Stimulated activated CD4-positive, alpha-beta T cell treated with anti-CD3 and anti-CD28 coated beads, TNF-alpha, amount 100 ng/mL, for 48 hours (primary cell): ENCODE results near the gene HNRNPA1L2.
"Not testable (repeated sequence)": the region's sequence is repeated elsewhere in the genome, so short reads cannot be mapped to it uniquely, and the experiment has no call there.

Experiments used
- DNase-seq, 3 donors: peaks; one replicate each; pipeline ENCODE4 v3.0.0-alpha.2; 2020; ENCODE audit warnings: low read depth in 3 of 3

The HNRNPA1L2 gene

GRCh38 chr13:52646967-52647366 is 4.7 kb downstream of the HNRNPA1L2 start:
- DNase-seq = no peak

GRCh38 chr13:52650731-52651130 is 8.5 kb downstream of the HNRNPA1L2 start:
- DNase-seq = no peak

- DNase-seq = no peak
Measured at GRCh38 chr13:52651897-52652195, 9.6 kb downstream of the HNRNPA1L2 start.

GRCh38 chr13:52652196-52652979 is 10.2 kb downstream of the HNRNPA1L2 start, which contains the start of gene SUGT1:
SUGT1 (plus strand) TSS chr13:52652836; CDS start chr13:52652921, 85 bp downstream.
- peak; percentile 86 to 93 (median 90) for DNase-seq

- DNase-seq = peak in 1 of 3 donors; percentile 16
Measured at GRCh38 chr13:52652980-52653303, 10.7 kb downstream of the HNRNPA1L2 start.

- no peak for DNase-seq
Measured at GRCh38 chr13:52659340-52659739, 17.1 kb downstream of the HNRNPA1L2 start.

GRCh38 chr13:52664272-52664671 is 22.0 kb downstream of the HNRNPA1L2 start:
- no peak for DNase-seq

- no peak for DNase-seq
Measured at GRCh38 chr13:52665325-52665724, 23.1 kb downstream of the HNRNPA1L2 start.

- DNase-seq = no peak
Measured at GRCh38 chr13:52669677-52670076, 27.4 kb downstream of the HNRNPA1L2 start.

- DNase-seq = no peak
Measured at GRCh38 chr13:52670726-52671125, 28.5 kb downstream of the HNRNPA1L2 start.

GRCh38 chr13:52673465-52673864 is 31.2 kb downstream of the HNRNPA1L2 start:
- no peak for DNase-seq

GRCh38 chr13:52677823-52678222 is 35.6 kb downstream of the HNRNPA1L2 start:
- no peak for DNase-seq

- not testable (repeated sequence) for DNase-seq
Measured at GRCh38 chr13:52685806-52686205, 43.6 kb downstream of the HNRNPA1L2 start.

- no peak for DNase-seq
Measured at GRCh38 chr13:52686376-52686775, 44.1 kb downstream of the HNRNPA1L2 start.
